ENCODE results near the gene RFPL4A. TPM values are rescaled to one million over a fixed set of nuclear protein-coding genes. Genes with fewer than 3 reads are reported as not detected.

RFPL4A gene
- not detected in 2 replicates for total RNA-seq

GRCh38 chr19:55758797-55759196 lies at the start of gene RFPL4A:
TSS of gene RFPL4A (plus strand) at chr19:55759097. CDS start at chr19:55761801, 2,704 bp downstream.

GRCh38 chr19:55738302-55738701 lies 20.6 kb upstream of the RFPL4A start, which contains the start of gene NLRP9:
TSS of gene NLRP9 (minus strand) at chr19:55738402. CDS start at chr19:55738374, 28 bp downstream.

GRCh38 chr19:55768818-55769217 lies 9.9 kb downstream of the RFPL4A start, which contains the start of gene RFPL4AL1:
TSS of gene RFPL4AL1 (plus strand) at chr19:55769118. CDS start at chr19:55771805, 2,687 bp downstream.

Other genes starting within 250 kb of the RFPL4A start
- gene SBK2, start 222.0 kb upstream of the RFPL4A start, total RNA-seq: not detected in 2 replicates
- gene SBK3, start 213.6 kb upstream of the RFPL4A start, total RNA-seq: not detected in 2 replicates
- 7.2 and 7.6 TPM in 2 replicates for gene ZNF579, start 178.2 kb upstream of the RFPL4A start, total RNA-seq
- 3.1 and 3.7 TPM in 2 replicates for gene FIZ1, start 159.6 kb upstream of the RFPL4A start, total RNA-seq
- gene ZNF524, start 158.8 kb upstream of the RFPL4A start, total RNA-seq: 27.2 and 31.9 TPM in 2 replicates
- 4.4 and 5.8 TPM in 2 replicates for gene ZNF865, start 153.4 kb upstream of the RFPL4A start, total RNA-seq
- 4.1 and 6.1 TPM in 2 replicates for gene ZNF784, start 134.5 kb upstream of the RFPL4A start, total RNA-seq
- 10.5 and 29.2 TPM in 2 replicates for gene ZNF580, start 118.1 kb upstream of the RFPL4A start, total RNA-seq
- 30.8 and 37.0 TPM in 2 replicates for gene ZNF581, start 115.4 kb upstream of the RFPL4A start, total RNA-seq
- gene CCDC106, start 110.9 kb upstream of the RFPL4A start, total RNA-seq: 14.0 and 18.0 TPM in 2 replicates
- 174 and 255 TPM in 2 replicates for gene U2AF2, start 104.1 kb upstream of the RFPL4A start, total RNA-seq
- gene EPN1, start 83.9 kb upstream of the RFPL4A start, total RNA-seq: 137 and 177 TPM in 2 replicates
- not detected in 2 replicates for gene NLRP9, start 20.7 kb upstream of the RFPL4A start, total RNA-seq
- not detected in 2 replicates for gene RFPL4AL1, start 10.0 kb downstream of the RFPL4A start, total RNA-seq
- gene NLRP11, start 72.9 kb downstream of the RFPL4A start, total RNA-seq: not detected in 2 replicates
- not detected in 2 replicates for gene NLRP4, start 77.4 kb downstream of the RFPL4A start, total RNA-seq
- not detected in 2 replicates for gene NLRP13, start 173.2 kb downstream of the RFPL4A start, total RNA-seq
- gene NLRP8, start 188.7 kb downstream of the RFPL4A start, total RNA-seq: not detected in 2 replicates
- gene NLRP5, start 227.7 kb downstream of the RFPL4A start, total RNA-seq: not detected in 2 replicates

Measured in airway epithelial cell (primary cell).